GM21619 (cell line): ENCODE results near the gene CISTR.

Experiments used
- ATAC-seq: cut with Tn5 transposase; IDR thresholded peaks from one replicate; pipeline ENCODE4 v1.9.1; 2021; ENCODE audit not compliant: unreplicated experiment

Gene CISTR

DNA sequence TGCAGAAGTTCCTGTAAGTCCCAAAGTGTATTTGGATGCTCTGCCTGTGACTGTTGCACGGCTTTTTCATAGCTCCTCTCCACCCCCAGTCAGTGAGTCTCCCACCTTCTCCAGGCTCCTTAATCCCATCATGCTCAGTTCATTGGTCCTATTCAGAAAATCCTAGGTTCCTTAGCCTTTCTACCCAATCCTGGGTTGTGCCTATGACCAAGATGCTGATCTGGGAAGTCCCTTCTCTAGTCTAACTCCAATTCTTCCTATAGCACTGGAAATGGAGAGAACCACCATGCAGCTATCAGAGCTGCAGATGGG lies 7.7 kb downstream of the CISTR start:
- no peak for ATAC-seq

DNA sequence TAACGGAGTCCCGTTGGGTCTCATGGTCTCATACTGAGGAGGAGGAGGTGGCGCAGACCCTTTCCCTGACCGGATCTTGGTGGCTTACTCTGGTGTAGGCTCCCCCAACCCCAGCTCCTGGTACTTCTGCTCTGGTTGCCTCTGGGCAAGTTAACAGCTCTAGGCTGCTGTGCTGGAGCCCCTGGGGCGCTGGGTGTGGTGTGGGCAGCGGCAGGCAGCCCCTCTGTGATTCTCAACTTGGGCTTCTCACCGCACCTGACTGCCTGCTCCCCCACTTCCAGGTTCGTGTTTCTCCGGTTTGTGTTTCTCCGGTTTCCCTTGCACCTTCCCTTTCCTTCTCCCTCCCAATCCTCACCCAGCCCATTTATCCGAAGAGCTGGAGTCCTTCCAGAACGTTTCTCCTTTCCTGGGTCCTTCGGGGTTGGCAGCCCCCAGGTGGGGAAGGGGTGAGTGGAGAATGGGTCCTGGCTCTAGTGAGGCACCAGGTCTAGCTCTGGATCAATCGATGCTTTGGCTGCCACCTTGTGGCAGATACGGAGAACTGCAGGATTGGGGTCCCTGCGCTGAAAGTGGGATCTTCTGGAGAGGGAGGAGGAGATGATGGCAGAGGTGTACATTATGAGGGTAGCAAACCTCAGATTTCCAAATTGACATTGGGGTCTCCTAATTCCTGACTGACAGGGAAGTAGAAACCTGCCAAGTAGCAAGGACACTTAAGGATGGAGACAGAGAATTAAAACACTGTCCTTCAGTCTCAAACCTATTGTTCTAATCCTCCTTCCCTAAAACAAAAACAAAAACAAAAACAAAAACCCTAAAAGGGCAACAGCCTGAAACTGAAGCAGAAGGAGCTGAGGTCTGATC lies 8.3 kb downstream of the CISTR start:
- peak; percentile 52 for ATAC-seq

- ATAC-seq, result no peak
Observed at GRCh38 chr12:53740130-53740491, 11.7 kb downstream of the CISTR start.

DNA sequence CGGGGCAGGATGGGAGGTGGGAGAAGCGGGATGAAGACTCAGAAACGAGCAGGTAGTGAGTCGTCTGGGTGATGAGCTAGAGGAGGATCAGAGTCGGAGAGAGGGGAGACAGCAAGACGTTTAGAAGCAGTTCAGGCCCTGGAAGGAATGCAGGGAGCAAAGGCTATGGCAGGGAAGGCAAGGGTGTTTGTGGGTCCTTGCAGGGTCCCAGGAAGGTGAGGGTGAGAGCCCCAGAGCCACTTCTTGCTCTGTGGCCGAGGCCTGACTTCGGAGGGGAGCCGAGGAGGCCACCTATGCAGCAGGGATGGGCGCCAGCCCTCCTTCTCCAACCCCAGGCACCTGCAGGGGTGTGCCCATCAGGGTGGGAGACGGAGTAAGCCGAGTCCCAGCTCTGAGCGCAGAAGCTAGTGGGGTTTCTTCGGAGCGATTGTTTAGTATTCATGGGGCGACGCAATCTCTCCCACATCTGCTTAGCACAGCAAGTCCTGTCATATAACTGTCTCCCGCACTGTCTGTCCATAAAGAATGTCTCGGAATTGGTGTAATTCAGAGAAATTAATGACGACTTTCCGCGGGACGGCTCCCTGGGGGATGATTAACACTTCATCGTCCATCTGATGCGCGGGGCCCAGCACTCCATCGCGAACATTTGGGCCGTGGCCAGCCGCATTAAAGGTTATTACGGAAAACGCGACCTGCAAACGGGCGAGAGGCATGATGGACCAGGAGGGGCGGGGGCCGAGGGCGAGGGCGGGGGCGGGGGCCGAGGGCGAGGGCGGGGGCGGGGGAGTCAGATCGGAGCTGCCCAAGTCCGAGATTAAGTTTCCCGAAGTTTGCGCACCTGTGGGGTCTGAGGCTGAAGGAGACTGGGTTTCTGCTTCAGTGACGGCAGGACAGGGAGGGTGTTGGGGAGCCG lies 12.3 kb downstream of the CISTR start:
- ATAC-seq, result no peak

DNA sequence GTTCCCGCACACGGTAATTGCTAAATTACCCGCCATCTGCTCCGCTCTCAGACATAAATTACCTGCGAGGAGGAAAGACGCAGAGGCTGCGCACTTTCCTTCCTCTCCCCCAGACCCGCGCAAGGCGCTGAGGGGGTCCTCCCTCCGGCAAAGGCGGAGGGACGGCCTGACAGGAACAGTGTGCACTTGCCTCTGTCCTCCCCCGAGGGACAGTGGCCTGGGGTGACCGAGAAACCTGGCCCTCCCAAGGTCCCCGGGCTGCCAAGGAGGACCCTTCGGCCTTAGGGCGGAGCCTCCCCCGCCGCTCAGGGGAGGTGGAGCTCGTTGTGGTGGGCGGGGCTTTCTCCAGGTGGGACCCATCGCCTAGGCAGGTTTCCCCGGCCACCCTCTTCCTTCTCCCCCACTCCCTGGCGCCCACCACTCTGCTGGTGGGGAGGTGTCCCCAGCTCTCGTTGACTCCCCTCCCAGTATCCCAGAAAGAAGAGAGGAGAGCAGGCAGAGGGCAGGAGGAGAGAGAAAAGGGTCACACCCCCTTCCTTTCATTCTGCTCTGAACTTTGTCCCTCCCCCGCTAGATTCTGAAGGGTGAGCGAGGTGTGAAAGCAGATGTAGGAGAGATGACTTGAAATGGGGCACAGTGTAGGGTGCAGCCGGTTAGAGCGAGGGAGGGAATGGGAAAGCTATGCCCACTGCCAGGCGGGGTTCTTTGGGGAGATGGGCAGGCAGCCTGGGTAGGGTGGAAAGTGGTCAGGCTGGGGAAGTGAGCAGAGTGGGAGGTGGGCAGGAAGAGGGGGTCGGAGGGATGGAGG lies 13.2 kb downstream of the CISTR start:
- no peak for ATAC-seq

GRCh38 chr12:53737951-53738405 lies 13.8 kb downstream of the CISTR start:
- no peak for ATAC-seq

- ATAC-seq, result no peak
Observed at GRCh38 chr12:53737093-53737808, 14.5 kb downstream of the CISTR start.

GRCh38 chr12:53736592-53736991 lies 15.2 kb downstream of the CISTR start:
- no peak for ATAC-seq

- no peak for ATAC-seq
Observed at GRCh38 chr12:53735556-53735955, 16.2 kb downstream of the CISTR start.

GRCh38 chr12:53734425-53734824 lies 17.4 kb downstream of the CISTR start:
- no peak for ATAC-seq

DNA sequence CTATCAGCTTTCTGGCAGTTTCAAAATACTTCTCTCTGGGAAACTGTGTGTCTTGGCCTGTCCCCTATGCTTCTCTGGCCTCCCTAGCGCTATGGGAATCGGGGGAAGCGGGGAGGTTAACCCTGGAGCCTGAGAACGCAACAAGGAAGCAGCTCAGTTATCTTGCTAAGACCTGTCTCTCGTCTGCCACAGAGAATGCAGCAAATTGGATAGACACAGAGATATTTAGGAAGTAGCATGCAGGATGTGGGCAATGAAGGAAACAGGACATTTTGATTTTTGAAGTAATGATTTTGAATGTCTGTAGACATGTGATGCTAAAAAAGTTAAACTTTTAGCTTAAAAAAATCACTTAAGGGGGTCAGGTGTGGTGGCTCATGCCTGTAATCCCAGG lies 18.0 kb downstream of the CISTR start:
- no peak for ATAC-seq

- no peak for ATAC-seq
Observed at GRCh38 chr12:53733051-53733806, 18.6 kb downstream of the CISTR start.

- no peak for ATAC-seq
Observed at GRCh38 chr12:53729644-53730043, 22.1 kb downstream of the CISTR start.

- no peak for ATAC-seq
Observed at GRCh38 chr12:53728206-53728605, 23.6 kb downstream of the CISTR start.

DNA sequence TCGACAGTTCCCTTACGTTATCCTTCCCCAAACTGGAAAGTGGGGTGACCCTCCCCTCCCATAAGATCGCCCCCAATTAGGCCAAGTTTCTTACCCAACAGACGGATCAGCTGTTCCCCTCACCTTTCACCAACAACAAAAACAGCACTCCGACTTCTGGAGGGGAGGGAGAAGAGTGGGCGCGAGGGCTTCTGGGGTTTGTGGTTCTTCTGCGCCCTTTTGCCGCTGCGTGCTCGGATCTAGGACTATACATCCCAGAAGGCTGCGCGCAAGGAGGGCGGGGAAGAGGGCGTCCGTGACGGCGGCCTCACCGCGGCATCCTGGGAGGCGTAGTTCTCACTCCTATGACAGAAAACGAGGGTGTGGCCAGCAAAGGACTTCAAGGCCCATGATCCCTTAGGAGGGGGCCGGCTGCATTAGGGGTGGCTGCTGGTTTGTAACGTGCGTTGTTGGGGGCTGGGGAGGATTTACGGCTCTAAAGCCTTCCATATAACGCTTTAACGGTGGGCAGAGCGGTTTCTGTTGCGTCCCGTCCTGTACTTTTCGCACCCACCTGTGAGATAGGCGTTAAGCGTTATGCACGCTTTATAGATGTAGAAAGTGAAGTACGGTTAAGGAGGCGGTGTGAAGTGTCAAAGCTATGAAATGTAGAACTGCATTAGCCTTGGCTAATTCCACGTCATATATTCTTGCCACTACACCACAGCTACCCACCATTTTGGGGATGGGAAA lies 24.3 kb downstream of the CISTR start, which contains the start of gene CALCOCO1:
TSS of gene CALCOCO1 (minus strand) at position 143 of the 732 bp plus-strand sequence. CDS start 2,210 bp downstream, outside the sequence.
- ATAC-seq, result peak; percentile 98

DNA sequence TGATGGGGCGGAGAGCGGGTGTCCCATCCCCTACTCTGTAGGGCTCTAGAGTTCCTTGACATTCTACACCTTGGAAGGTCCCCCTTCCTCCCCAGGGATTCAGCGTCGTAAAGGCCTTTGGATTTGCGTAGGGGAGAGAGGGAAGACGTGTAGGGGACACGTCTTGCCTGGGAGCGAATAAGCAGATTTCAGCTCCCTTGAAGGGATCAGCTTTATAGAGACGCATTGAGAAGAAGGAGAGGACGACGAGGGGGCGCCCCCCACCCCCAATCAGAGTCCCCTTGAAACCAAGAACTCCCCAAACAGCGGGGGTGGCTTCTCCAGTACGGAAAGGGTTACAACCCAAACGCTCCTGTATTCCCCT lies 24.9 kb downstream of the CISTR start:
- ATAC-seq, result peak; percentile 1

- no peak for ATAC-seq
Observed at GRCh38 chr12:53726341-53726740, 25.4 kb downstream of the CISTR start.

GRCh38 chr12:53725824-53726223 lies 26.0 kb downstream of the CISTR start:
- no peak for ATAC-seq

GRCh38 chr12:53722450-53723041 lies 29.2 kb downstream of the CISTR start:
- ATAC-seq, result no peak
